Activated naive CD8-positive, alpha-beta T cell treated with anti-CD3 and anti-CD28 coated beads, Interleukin-2, amount 50 U/mL, for 24 hours (primary cell): Measurements from ENCODE around the gene RRAS.

Source experiments
- ATAC-seq: fragments of 150-1000 bp; cut with Tn5 transposase; one replicate; pipeline ENCODE4 v1.10.0; 2021
- DNase-seq: peaks from one replicate; pipeline ENCODE4 v3.0.0; 2021
- H3K27ac Mint-ChIP-seq: one replicate; pipeline ENCODE4 v1.8.0; 2021; ENCODE audit warnings: mild to moderate bottlenecking, mixed read lengths
- H3K27me3 Mint-ChIP-seq: one replicate; pipeline ENCODE4 v1.8.0; 2021; ENCODE audit warnings: mixed read lengths
- H3K36me3 Mint-ChIP-seq: one replicate; pipeline ENCODE4 v1.8.0; 2021; ENCODE audit warnings: low read depth, mixed read lengths
- H3K4me1 Mint-ChIP-seq: one replicate; pipeline ENCODE4 v1.8.0; 2021; ENCODE audit warnings: mixed read lengths
- H3K4me3 Mint-ChIP-seq: one replicate; pipeline ENCODE4 v1.8.0; 2021; ENCODE audit warnings: mild to moderate bottlenecking, moderate library complexity, mixed read lengths
- H3K9me3 Mint-ChIP-seq: one replicate; pipeline ENCODE4 v1.8.0; 2021; ENCODE audit warnings: mixed read lengths

Gene RRAS

DNA sequence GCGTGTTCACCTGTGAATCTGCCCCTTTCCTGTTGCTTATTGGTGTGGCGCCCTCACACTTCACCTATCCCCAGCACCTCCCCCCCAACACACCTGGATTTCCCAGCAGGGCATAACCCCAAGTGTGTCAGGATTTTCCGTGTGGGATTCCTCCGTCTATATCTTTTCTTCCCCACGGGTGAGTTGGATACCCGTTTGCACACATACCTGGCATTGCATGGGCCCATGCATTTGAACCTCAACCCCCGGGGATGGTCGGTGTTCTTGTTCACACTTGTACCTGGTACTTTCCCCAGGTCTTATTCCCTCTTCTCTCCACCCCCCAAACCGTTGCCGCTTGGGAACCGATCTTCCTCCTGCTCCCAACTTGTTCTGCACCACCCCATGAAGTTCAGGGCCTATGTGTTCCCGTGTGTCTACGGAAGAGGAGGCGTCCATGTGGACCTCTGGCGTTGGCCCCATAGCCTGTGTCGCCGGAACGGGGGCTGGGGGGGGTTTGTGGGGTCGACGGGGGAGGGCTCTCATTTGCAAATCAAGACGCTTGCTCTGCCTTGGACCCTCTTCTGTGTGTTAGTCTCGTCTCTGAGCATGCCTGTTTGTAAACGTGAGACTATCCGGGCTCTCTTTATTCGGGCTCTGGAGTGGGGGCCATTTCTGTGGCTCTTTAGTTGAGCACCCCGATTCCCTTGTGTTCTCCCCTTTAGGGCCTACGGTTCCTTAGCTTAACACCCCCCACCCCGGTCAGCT, 47.3 kb downstream of the RRAS start:
- DNase-seq = peak; percentile 40
- Mint-ChIP-seq H3K9me3 (no peaks in the 10 kb centered on the region), H3K36me3 (peaks cover 9% of the 10 kb centered on the region), H3K27me3 (no peaks in the 10 kb centered on the region), H3K4me3 (peak overlapping the region; percentile 89), H3K27ac (peak overlapping the region; percentile 90), H3K4me1 (peaks cover 31% of the 10 kb centered on the region)
- ATAC-seq = no peak

DNA sequence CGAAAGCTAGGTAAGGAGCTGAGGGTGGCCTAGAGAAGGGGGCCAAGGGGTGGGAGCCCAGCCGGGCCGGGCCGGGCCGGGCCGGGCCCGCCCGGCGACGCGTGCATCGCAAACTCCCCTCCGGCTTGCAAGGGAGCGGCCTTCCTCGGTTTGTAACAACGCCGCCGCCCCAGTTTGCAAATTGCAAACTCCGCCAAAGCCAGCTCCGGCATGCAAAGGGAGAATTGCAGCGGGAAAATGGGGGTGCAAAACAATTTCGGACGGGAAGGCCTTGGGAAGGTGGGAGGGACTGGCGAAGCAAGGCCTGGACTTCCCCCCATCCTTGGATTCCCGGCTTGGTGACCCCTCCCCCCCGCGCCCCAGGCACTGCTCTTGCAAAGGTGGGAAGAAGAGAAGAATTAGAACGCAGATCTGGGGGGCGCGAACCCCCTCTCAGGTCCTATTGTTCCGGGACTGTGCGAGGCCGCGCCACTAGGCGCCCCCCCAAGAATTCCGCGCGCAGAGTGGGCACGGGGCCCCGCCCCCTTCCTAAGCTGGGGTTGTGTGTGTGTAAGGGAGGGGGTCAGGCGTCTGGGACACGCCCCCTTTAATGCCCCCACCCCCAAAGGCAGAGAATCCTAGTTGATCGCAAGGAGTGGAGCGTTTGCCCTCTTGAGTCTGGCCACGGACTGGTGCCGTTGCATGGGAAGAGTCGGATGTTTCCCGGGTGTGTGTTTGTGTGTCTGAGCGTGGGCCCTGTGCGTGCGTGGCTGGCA, 48.0 kb downstream of the RRAS start:
- DNase-seq (peak; percentile 60), ATAC-seq (no peak)
- H3K4me1 Mint-ChIP-seq = peaks cover 31% of the 10 kb centered on the region
- peaks cover 9% of the 10 kb centered on the region for H3K36me3 Mint-ChIP-seq
- H3K9me3 Mint-ChIP-seq = no peaks in the 10 kb centered on the region
- no peaks in the 10 kb centered on the region for H3K27me3 Mint-ChIP-seq
- peak overlapping the region; percentile 90 for H3K27ac Mint-ChIP-seq
- H3K4me3 Mint-ChIP-seq = peak overlapping the region; percentile 89

DNA sequence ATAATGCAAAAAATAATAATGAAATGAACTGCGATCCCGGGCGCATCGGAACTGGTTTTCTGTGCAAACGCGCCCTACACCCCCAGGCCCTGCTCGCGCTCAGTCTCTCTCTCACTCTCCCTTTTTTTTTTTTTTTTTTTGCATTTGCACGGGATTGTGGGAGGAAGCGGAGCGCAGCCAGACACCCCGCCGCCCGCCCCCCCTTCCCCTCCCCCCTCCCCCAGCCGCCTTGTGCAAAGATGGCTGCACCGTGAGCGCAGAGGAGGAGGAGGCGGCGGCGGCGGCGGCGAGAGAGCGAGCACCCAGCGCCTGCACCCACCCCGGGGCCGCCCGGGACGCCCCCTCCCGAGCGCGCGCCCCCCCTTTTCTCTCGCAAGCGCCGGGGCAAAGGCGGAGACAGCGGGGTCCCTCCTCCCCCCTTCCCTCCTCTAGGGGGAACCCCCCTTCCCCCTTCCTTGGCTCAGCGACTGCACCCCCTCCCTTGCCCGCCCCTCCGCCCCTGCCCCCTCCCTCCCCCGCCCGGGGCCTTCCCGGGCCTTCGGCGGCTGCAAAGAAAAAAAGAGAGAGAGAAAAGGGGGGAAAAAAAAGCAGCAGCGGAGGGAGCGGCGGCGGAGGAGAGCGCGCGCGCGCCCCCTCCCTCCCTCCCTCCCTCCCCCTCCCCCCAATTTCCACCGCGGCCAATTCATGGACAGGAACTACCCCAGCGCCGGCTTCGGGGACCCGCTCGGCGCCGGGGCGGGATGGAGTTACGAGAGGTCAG, 48.8 kb downstream of the RRAS start, which contains the start of gene PRR12:
Gene PRR12, plus strand, starts transcription at position 212 of the 760 bp plus-strand sequence. Its CDS starts 473 bp downstream, at position 685.
- ATAC-seq (peak; percentile 6), DNase-seq (peak; percentile 76)
- Mint-ChIP-seq H3K27ac (peak within 1 kb of the TSS; percentile 90), H3K4me1 (peaks cover 31% of the 10 kb centered on the region), H3K9me3 (no peaks in the 10 kb centered on the region), H3K36me3 (peaks cover 9% of the 10 kb centered on the region), H3K27me3 (no peaks in the 10 kb centered on the region), H3K4me3 (peak within 1 kb of the TSS; percentile 89)

DNA sequence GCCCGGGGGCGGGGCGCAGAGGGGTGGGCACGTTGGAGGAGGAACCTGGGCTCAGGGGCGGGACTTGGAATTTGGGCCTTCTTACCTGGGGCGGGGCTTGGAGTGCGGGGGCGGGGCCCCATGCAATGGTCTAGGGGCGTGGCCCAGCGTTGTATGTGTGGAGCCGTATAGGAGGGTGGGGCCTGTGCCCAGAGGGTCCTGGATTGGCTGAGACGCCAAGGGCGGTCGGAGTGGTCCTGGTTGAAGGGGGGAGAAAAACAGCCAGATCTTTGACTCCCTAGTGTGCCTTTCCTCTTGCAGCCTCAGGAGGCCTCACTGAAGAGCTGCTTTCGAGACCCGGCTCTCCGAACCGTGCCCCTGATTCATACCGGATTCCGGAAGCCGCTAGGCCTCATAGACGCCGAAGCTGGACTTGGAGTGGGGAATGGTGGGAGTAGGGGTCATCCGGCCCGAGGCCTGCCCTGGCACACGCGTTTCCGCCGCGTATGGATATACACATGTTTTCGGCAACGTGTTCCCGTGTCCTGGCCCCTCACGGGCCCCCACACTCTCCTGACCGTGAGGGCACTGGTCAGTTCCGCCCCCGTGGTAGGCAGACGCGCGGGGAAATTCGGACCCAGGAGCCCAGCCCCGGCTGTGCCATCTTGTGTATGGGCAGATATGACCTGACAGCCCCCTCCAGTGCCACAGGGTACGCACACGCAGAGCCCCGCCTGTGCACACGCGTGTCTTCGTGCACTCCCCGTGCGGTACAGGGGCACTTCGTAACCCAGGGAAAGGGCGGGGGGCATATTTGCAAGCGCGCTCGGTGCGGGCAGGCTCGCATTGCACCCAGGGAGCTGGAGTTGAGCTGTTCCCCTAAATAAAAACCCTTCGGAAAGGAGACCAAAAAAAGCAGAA, 49.6 kb downstream of the RRAS start:
- peak; percentile 85 for ATAC-seq
- H3K4me1 Mint-ChIP-seq = peaks cover 31% of the 10 kb centered on the region
- peak; percentile 94 for DNase-seq
- no peaks in the 10 kb centered on the region for H3K9me3 Mint-ChIP-seq
- peak overlapping the region; percentile 89 for H3K4me3 Mint-ChIP-seq
- H3K36me3 Mint-ChIP-seq = peaks cover 9% of the 10 kb centered on the region
- peak overlapping the region; percentile 88 for H3K27ac Mint-ChIP-seq
- no peaks in the 10 kb centered on the region for H3K27me3 Mint-ChIP-seq

DNA sequence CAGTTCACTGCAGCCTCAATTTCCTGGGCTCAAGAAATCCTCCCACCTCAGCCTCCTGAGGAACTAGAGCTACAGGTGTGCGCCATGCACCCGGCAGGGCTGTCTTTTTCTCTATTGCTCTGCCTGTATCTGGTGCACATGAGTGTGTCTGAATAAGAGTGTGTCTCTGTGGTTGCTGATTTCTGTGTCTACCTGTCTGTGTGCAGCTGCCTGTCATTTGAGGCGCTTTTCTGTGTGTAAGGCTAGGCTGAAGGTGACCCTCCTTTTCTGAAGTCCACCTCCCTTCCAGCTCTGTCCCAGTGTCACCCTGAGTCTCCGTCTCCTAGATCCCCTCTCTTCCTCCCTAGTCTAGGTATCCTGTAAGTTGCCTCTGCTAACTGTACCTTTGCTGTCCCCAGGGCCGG, 50.4 kb downstream of the RRAS start:
- Mint-ChIP-seq H3K9me3 (no peaks in the 10 kb centered on the region), H3K27ac (peak overlapping the region; percentile 25), H3K27me3 (no peaks in the 10 kb centered on the region), H3K4me3 (no peak overlapping the region), H3K36me3 (peaks cover 9% of the 10 kb centered on the region), H3K4me1 (peaks cover 31% of the 10 kb centered on the region)
- DNase-seq (no peak), ATAC-seq (no peak)

DNA sequence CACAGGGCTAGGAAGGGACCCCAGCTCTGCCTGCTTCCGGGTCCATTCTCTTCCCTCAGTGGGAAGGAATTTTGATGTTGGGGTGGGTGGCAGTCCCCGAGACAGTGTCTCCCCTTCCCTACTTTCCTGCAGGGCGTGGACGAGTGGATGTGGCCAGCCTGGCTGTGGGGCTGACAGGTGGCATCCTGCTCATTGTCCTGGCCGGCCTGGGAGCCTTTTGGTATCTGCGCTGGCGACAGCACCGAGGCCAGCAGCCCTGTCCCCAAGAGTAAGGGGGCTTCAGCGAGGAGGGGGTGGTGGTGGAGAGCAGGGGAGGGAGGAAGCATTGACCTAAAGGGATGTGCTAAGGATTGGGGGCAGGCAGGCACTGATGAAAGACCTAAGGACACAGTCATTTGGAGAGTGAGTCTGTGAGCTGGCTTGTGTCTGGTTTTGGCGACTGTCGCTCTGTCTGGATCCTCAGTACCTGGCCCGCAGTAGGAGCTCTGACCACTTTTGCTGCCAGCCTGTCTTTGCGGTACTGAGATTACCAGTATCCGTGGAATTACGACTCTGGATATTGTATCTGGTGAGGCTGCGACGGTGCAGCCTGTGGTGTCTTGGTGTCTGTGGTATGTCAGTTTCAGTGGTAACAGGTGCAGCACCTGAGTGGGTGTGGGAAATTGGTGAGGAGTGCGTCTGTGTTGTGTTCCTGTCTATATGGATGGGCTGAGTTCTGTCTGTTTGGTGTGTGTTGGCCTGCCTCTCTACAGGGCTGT, 51.4 kb downstream of the RRAS start:
- ATAC-seq (no peak), DNase-seq (no peak)
- no peak overlapping the region for H3K27ac Mint-ChIP-seq
- H3K4me1 Mint-ChIP-seq = peaks cover 24% of the 10 kb centered on the region
- H3K9me3 Mint-ChIP-seq = no peaks in the 10 kb centered on the region
- peaks cover 3% of the 10 kb centered on the region for H3K36me3 Mint-ChIP-seq
- H3K27me3 Mint-ChIP-seq = no peaks in the 10 kb centered on the region
- no peak overlapping the region for H3K4me3 Mint-ChIP-seq

DNA sequence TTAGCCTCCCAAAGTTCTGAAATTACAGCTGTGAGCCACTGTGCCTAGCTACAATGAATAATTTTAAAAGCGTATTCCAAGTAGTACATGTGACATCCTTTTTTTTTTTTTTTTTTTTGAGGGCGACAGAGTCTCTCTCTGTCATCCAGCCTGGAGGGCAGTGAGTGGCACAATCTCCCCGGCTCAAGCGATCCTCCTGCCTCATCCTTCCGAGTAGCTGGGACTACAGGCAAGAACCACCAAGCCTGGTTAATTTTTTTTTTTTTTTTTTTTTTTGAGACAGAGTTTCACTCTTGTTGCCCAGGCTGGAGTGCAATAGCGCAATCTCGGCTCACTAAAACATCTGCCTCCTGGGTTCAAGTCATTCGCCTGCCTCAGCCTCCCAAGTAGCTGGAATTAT, 52.7 kb downstream of the RRAS start:
- Mint-ChIP-seq H3K27me3 (no peaks in the 10 kb centered on the region), H3K4me1 (peaks cover 16% of the 10 kb centered on the region), H3K27ac (no peak overlapping the region), H3K4me3 (no peak overlapping the region), H3K9me3 (no peaks in the 10 kb centered on the region), H3K36me3 (no peaks in the 10 kb centered on the region)
- ATAC-seq (no peak), DNase-seq (no peak)
